Chondrocyte (in vitro differentiated cells): ENCODE measurements around the gene HSPA12A. TPM values are rescaled to one million over a fixed set of nuclear protein-coding genes. Genes with fewer than 3 reads are reported as not detected.

ENCODE experiments used
- DNase-seq: peaks from one replicate; pipeline ENCODE4 v3.0.0; 2021; ENCODE audit warnings: mixed read lengths, low spot score
- H3K27ac Mint-ChIP-seq: one replicate; pipeline ENCODE4 v1.8.0; 2021; ENCODE audit warnings: mild to moderate bottlenecking, moderate library complexity, mixed read lengths; ENCODE audit not compliant: unreplicated experiment
- H3K27me3 Mint-ChIP-seq: 2 replicates; pipeline ENCODE4 v1.8.0; 2021; ENCODE audit warnings: low read depth, mixed read lengths
- H3K36me3 Mint-ChIP-seq: 2 replicates; pipeline ENCODE4 v1.8.0; 2021; ENCODE audit warnings: low read depth, mixed read lengths
- H3K4me1 Mint-ChIP-seq: 2 replicates; pipeline ENCODE4 v1.8.0; 2021; ENCODE audit warnings: low read depth, mild to moderate bottlenecking, mixed read lengths
- H3K4me3 Mint-ChIP-seq: one replicate; pipeline ENCODE4 v1.8.0; 2021; ENCODE audit warnings: mild to moderate bottlenecking, moderate library complexity, mixed read lengths; ENCODE audit not compliant: unreplicated experiment
- H3K9me3 Mint-ChIP-seq: 2 replicates; pipeline ENCODE4 v1.8.0; 2021; ENCODE audit warnings: low read depth, mixed read lengths
- total RNA-seq: library from RNA; stranded (reverse); gene quantifications from 3 replicates; pipeline ENCODE4 v1.2.1, GENCODE V29; 2021
- TF ChIP-seq, protein P1 (sequence below): fragments of 200-600 bp; sonication (generic); IDR thresholded peaks from 2 replicates; pipeline ENCODE4 v1.5.0; 2021; ENCODE audit warnings: antibody characterized with exemption, mild to moderate bottlenecking, moderate library complexity

HSPA12A gene
- total RNA-seq, 1 donor from 2014 or later = 6.9 TPM

DNA sequence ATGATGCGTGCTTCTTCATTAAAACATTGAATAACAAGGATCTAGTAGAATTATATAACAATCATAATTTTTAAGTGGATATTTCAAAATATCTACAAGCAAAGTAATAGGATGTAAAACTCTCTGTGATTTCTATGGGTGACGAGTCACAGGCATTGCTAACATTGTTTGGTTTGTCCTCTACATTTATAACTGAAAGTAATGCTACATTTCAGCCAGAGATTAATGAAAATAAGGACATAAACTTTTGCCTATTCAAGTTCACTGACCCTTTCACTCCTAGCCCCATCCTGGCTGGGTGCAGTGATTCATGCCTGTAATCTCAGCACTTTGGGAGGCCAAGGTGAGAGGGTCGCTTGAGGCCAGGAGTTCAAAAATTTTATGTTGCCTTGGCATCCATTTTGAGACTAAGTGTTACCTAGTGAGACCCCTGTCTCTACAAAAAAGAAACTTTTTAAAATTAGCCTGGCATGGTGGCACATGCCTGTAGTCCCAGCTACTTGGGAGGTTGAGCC, 38.4 kb upstream of the HSPA12A start:
- Mint-ChIP-seq H3K36me3 (no peaks in the 10 kb centered on the region), H3K4me3 (no peak overlapping the region), H3K27me3 (peaks cover 3% of the 10 kb centered on the region), H3K4me1 (peaks cover 6% of the 10 kb centered on the region), H3K27ac (no peak overlapping the region), H3K9me3 (no peaks in the 10 kb centered on the region)
- TF ChIP-seq, protein P1, sequence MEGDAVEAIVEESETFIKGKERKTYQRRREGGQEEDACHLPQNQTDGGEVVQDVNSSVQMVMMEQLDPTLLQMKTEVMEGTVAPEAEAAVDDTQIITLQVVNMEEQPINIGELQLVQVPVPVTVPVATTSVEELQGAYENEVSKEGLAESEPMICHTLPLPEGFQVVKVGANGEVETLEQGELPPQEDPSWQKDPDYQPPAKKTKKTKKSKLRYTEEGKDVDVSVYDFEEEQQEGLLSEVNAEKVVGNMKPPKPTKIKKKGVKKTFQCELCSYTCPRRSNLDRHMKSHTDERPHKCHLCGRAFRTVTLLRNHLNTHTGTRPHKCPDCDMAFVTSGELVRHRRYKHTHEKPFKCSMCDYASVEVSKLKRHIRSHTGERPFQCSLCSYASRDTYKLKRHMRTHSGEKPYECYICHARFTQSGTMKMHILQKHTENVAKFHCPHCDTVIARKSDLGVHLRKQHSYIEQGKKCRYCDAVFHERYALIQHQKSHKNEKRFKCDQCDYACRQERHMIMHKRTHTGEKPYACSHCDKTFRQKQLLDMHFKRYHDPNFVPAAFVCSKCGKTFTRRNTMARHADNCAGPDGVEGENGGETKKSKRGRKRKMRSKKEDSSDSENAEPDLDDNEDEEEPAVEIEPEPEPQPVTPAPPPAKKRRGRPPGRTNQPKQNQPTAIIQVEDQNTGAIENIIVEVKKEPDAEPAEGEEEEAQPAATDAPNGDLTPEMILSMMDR = no peak
- no peak for DNase-seq

GRCh38 chr10:116779076-116779687, 36.8 kb upstream of the HSPA12A start:
- Mint-ChIP-seq H3K27me3 (no peaks in the 10 kb centered on the region), H3K36me3 (no peaks in the 10 kb centered on the region), H3K9me3 (no peaks in the 10 kb centered on the region), H3K4me1 (peaks cover 6% of the 10 kb centered on the region), H3K27ac (no peak overlapping the region), H3K4me3 (no peak overlapping the region)
- no peak for DNase-seq
- TF ChIP-seq, protein P1 = no peak

DNA sequence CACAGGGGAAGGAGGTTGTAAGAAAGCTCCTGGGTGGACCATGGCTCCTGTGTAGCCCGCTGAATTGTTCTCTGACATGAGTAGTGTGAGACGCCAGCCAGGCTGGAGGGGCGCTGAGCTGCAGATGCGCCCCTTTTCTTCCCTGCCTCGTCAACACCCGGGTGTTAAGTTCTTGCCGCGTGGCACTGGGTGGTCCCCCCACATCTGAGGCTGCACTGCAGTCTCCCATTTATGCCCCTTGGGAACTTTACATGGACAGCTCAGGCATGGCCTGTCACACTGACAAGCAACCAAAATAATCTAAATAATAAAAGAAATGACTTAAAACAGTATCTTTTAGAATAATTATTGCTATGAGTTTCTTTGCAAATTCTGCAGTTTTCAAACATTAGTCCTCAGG, 34.6 kb upstream of the HSPA12A start:
- no peak overlapping the region for H3K27ac Mint-ChIP-seq
- TF ChIP-seq, protein P1 = no peak
- H3K4me3 Mint-ChIP-seq = no peak overlapping the region
- H3K4me1 Mint-ChIP-seq = peaks cover under 1% of the 10 kb centered on the region
- H3K9me3 Mint-ChIP-seq = no peaks in the 10 kb centered on the region
- no peak for DNase-seq
- H3K27me3 Mint-ChIP-seq = no peaks in the 10 kb centered on the region
- H3K36me3 Mint-ChIP-seq = no peaks in the 10 kb centered on the region

GRCh38 chr10:116775488-116776400, 33.4 kb upstream of the HSPA12A start:
- no peaks in the 10 kb centered on the region for H3K9me3 Mint-ChIP-seq
- TF ChIP-seq, protein P1 = no peak
- no peak overlapping the region for H3K27ac Mint-ChIP-seq
- no peaks in the 10 kb centered on the region for H3K36me3 Mint-ChIP-seq
- H3K4me1 Mint-ChIP-seq = peaks cover 13% of the 10 kb centered on the region
- no peak for DNase-seq
- H3K27me3 Mint-ChIP-seq = no peaks in the 10 kb centered on the region
- H3K4me3 Mint-ChIP-seq = no peak overlapping the region

DNA sequence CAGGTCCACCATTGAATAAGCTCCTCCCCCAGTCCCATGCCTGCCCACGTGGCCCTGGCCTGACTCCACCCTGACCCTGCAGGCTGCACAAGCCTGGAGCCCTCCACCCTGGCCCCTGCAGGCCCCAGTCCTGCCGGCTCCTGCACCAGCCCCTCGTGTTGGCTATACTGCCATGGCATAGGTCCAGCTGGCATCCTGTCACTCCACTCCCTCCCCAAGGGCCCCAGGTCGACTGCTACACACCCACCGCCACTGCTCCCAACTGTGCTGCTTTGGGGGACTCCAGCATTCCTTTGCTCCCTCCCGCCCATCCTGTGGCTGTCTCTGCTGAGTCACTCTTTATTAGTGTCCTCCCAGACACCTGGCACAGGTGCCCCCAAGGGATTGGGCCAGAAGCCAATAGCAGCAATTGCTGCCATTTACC, 32.4 kb upstream of the HSPA12A start:
- peaks cover 1% of the 10 kb centered on the region for H3K27me3 Mint-ChIP-seq
- no peaks in the 10 kb centered on the region for H3K36me3 Mint-ChIP-seq
- no peak overlapping the region for H3K27ac Mint-ChIP-seq
- TF ChIP-seq, protein P1 = no peak
- no peak for DNase-seq
- no peaks in the 10 kb centered on the region for H3K9me3 Mint-ChIP-seq
- H3K4me1 Mint-ChIP-seq = peaks cover 20% of the 10 kb centered on the region
- no peak overlapping the region for H3K4me3 Mint-ChIP-seq
